Stimulated activated CD4-positive, alpha-beta T cell treated with anti-CD3 and anti-CD28 coated beads, Interleukin-12 subunit alpha, Interleukin-12 subunit beta, amount 100 ng/mL, for 24 hours (primary cell): ENCODE data around the gene TTC5.
"Not testable (repeated sequence)": the region's sequence is repeated elsewhere in the genome, so short reads cannot be mapped to it uniquely, and the experiment has no call there.

ENCODE experiments used
- DNase-seq, 2 experiments: peaks; one replicate each; pipeline ENCODE4 v3.0.0-alpha.2; 2020; ENCODE audit warnings: low read depth in 2 of 2

TTC5 gene

GRCh38 chr14:20302042-20302755 is 3.6 kb downstream of the TTC5 start:
- no peak for DNase-seq

DNA sequence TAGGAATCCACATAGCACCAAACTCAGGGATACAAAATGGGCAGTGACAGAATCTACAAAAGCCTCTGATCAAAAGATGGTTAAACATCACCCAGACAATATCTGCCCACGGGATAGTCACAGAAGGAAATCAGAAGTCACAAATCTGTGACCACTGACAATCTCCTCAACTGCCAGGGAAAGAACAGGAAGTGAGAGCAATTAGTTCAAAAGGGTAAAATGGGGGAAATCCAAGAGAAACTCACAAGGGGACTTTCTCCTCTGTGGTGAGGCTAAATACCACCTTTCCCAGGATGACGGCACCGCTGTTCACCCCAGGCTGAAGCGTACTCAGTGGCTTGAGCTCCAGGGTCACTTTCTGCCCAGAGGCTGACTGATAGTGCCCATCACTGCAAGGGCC is 10.7 kb downstream of the TTC5 start:
- DNase-seq: no peak

- DNase-seq: no peak
Measured at GRCh38 chr14:20294636-20295035, 11.1 kb downstream of the TTC5 start.

DNA sequence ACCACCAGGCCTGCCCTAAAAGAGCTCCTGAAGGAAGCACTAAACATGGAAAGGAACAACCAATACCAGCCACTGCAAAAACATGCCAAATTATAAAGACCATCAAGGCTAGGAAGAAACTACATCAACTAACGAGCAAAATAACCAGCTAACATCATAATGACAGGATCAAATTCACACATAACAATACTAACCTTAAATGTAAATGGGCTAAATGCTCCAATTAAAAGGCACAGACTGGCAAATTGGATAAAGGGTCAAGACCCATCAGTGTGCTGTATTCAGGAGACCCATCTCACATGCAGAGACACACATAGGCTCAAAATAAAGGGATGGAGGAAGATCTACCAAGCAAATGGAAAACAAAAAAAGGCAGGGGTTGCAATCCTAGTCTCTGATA is 23.8 kb downstream of the TTC5 start:
- DNase-seq: not testable (repeated sequence)

GRCh38 chr14:20280265-20280664 is 25.5 kb downstream of the TTC5 start:
- DNase-seq: not testable (repeated sequence)

- DNase-seq: no peak
Measured at GRCh38 chr14:20278414-20278813, 27.3 kb downstream of the TTC5 start.

GRCh38 chr14:20277409-20277808 is 28.3 kb downstream of the TTC5 start:
- DNase-seq: no peak

GRCh38 chr14:20274062-20274461 is 31.7 kb downstream of the TTC5 start:
- DNase-seq: no peak

GRCh38 chr14:20264361-20264760 is 41.4 kb downstream of the TTC5 start:
- not testable (repeated sequence) for DNase-seq

GRCh38 chr14:20262642-20263128 is 43.1 kb downstream of the TTC5 start:
- no peak for DNase-seq

DNA sequence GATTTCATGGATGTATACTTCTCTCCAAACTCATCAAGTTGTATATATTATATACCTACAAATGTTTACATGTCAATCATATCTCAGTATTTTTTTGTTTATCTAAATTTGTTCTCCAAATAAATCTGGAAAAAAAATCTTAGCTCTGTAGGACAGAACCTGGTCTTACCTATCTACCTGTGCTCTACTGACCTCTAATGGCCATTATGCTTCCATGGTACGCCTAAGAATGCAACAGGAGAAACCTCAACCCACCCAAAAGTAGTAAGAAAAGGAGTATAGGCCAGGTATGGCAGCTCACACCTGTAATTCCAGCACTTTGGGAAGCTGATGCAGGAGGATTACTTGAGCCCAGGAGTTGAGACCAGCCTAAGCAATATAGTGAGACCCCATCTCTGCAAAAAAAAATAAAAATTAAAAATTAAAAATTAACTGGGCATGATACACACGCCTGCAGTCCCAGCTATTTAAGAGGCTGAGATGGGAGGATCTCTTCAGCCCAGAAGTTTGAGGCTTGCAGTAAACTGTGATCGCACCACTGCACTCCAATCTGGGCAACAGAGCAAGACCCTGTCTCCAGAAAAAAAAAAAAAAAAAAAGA is 58.0 kb downstream of the TTC5 start:
- DNase-seq: no peak
